Aorta (tissue), 5 donors: ENCODE results near the gene PHIP. TPM values are rescaled to one million over a fixed set of nuclear protein-coding genes. Genes with fewer than 3 reads are reported as not detected.
"Not testable (repeated sequence)": the region's sequence is repeated elsewhere in the genome, so short reads cannot be mapped to it uniquely, and the experiment has no call there.

Source experiments
- ATAC-seq: fragments of 200-7000 bp; cut with Tn5 transposase; one replicate; pipeline ENCODE4 v1.9.1; 2022; ENCODE audit warnings: moderate library complexity; ENCODE audit not compliant: low FRiP score
- DNase-seq, 2 donors: peaks; one replicate each; pipeline ENCODE4 v3.0.0-alpha.2; 2020
- H3K27ac ChIP-seq, 2 donors: one replicate each; pipeline ENCODE4 v1.5.1; 2013; ENCODE audit warnings: low read length in 2 of 2, mild to moderate bottlenecking in 2 of 2, moderate library complexity in 2 of 2, control low read depth in 1 of 2, inconsistent platforms in 1 of 2, low read depth in 1 of 2
- H3K27me3 ChIP-seq, 2 donors: one replicate each; pipeline ENCODE4 v1.6.1; 2013; ENCODE audit warnings: control low read depth in 1 of 2, low read length in 1 of 2, mild to moderate bottlenecking in 1 of 2, moderate library complexity in 1 of 2; ENCODE audit not compliant: insufficient read depth in 2 of 2, control insufficient read depth in 1 of 2
- H3K36me3 ChIP-seq, 2 donors: one replicate each; pipeline ENCODE4 v1.6.1; 2013; ENCODE audit warnings: control low read depth in 1 of 2, low read length in 1 of 2, mild to moderate bottlenecking in 1 of 2; ENCODE audit not compliant: insufficient read depth in 2 of 2, control insufficient read depth in 1 of 2
- H3K4me1 ChIP-seq, 2 donors: one replicate each; pipeline ENCODE4 v1.6.1; 2013; ENCODE audit warnings: low read length in 2 of 2, control low read depth in 1 of 2, mild to moderate bottlenecking in 1 of 2, moderate library complexity in 1 of 2; ENCODE audit not compliant: insufficient read depth in 2 of 2, control insufficient read depth in 1 of 2
- H3K4me3 ChIP-seq, 2 donors: one replicate each; pipeline ENCODE4 v1.5.1; 2013; ENCODE audit warnings: low read length in 2 of 2, control low read depth in 1 of 2, mild to moderate bottlenecking in 1 of 2
- H3K9me3 ChIP-seq: one replicate; pipeline ENCODE4 v1.6.1; 2013; ENCODE audit warnings: mild to moderate bottlenecking, low read length; ENCODE audit not compliant: control insufficient read depth
- WGBS, 2 donors: extraction: QIAGEN DNeasy Blood & Tissue Kit; methylation state at CpG; one replicate each; pipeline ENCODE4 v1.1.7; 2013; 5-methylcytosine and 5-hydroxymethylcytosine counted together
- intact Hi-C, 2 donors: fragments of 100-400 bp; cut with DNase I; formaldehyde crosslinking; loops; one replicate each; pipeline versions ENCODE4 v1.14.2 to v1.15.0; 2022
- polyA plus RNA-seq, 2 donors: library from polyadenylated mRNA; stranded (reverse); fragments of 200-250 nt; gene quantifications; one replicate each; pipeline ENCODE4 v1.2.3, GENCODE V29; 2013
- total RNA-seq, 2 donors: library from RNA; stranded (reverse); fragmentation: NEBNext Ultra II Directional; extraction: Animal tissue kit (Norgen Biotek cat#: 25700); gene quantifications; one replicate each; pipeline ENCODE4 v1.2.1, GENCODE V29; 2021
- donor health status: healthy with polysubstance abuse.
- donor health status: Bipolar disorder and iron deficiency.
- donor health status: DM: no; HTN: no; CAD: no.
- donor health status: DM: no; HTN: no; CAD: no.
- donor health status: DM: yes; HTN: yes; CAD: no.

Gene PHIP
- total and polyA plus RNA-seq, 4 donors = 2.9 to 38.0 (median 21.0) TPM

GRCh38 chr6:79094938-79095337, 16.9 kb upstream of the PHIP start:
- Histone ChIP-seq H3K4me3 (no peak overlapping the region), H3K36me3 (no peaks in the 10 kb centered on the region), H3K9me3 (no peaks in the 10 kb centered on the region), H3K27me3 (no peaks in the 10 kb centered on the region), H3K4me1 (no peaks in the 10 kb centered on the region), H3K27ac (no peak overlapping the region)
- intact Hi-C loops = no loop called here
- no peak for ATAC-seq
- no peak for DNase-seq

GRCh38 chr6:79091801-79092200, 13.7 kb upstream of the PHIP start:
- H3K27ac ChIP-seq, DNase-seq, ATAC-seq, H3K27me3 ChIP-seq, H3K4me3 ChIP-seq, H3K4me1 ChIP-seq, intact Hi-C loops, H3K9me3 ChIP-seq, H3K36me3 ChIP-seq: not testable (repeated sequence)
- WGBS, 2 donors = 74 to 76% methylated on average over 5 of the region's 5 CpGs

- intact Hi-C loops = no loop called here
- ATAC-seq = no peak
- no peak for DNase-seq
- no peak overlapping the region for H3K27ac ChIP-seq
- no peaks in the 10 kb centered on the region for H3K4me1 ChIP-seq
- H3K27me3 ChIP-seq = no peaks in the 10 kb centered on the region
- no peaks in the 10 kb centered on the region for H3K36me3 ChIP-seq
- WGBS, 2 donors = 73 to 76% methylated on average over 2 of the region's 2 CpGs
- H3K9me3 ChIP-seq = no peaks in the 10 kb centered on the region
- no peak overlapping the region for H3K4me3 ChIP-seq
These were observed 11.7 kb upstream of the PHIP start for GRCh38 chr6:79089552-79090404.

GRCh38 chr6:79084693-79085092, 6.6 kb upstream of the PHIP start:
- DNase-seq (no peak), ATAC-seq (no peak)
- intact Hi-C loops = no loop called here
- H3K4me3 ChIP-seq = no peak overlapping the region
- 81 to 84% methylated on average over 1 of the region's 1 CpG for WGBS, 2 donors
- H3K4me1 ChIP-seq = no peaks in the 10 kb centered on the region
- no peaks in the 10 kb centered on the region for H3K9me3 ChIP-seq
- H3K27ac ChIP-seq = no peak overlapping the region
- H3K36me3 ChIP-seq = no peaks in the 10 kb centered on the region
- H3K27me3 ChIP-seq = no peaks in the 10 kb centered on the region

GRCh38 chr6:79082304-79082703, 4.2 kb upstream of the PHIP start:
- H3K36me3 ChIP-seq = no peaks in the 10 kb centered on the region
- DNase-seq = no peak
- H3K27me3 ChIP-seq = no peaks in the 10 kb centered on the region
- intact Hi-C loops = no loop called here
- H3K4me1 ChIP-seq = no peaks in the 10 kb centered on the region
- 94 to 97% methylated on average over 1 of the region's 1 CpG for WGBS, 2 donors
- no peak for ATAC-seq
- no peaks in the 10 kb centered on the region for H3K9me3 ChIP-seq
- no peak overlapping the region for H3K27ac ChIP-seq
- no peak overlapping the region for H3K4me3 ChIP-seq

GRCh38 chr6:79081663-79082062, 3.6 kb upstream of the PHIP start:
- intact Hi-C loops = no loop called here
- ATAC-seq = no peak

GRCh38 chr6:79079561-79080041, 1.5 kb upstream of the PHIP start:
- H3K4me3 ChIP-seq = no peak overlapping the region
- 74 to 75% methylated on average over 2 of the region's 2 CpGs for WGBS, 2 donors
- ATAC-seq (no peak), DNase-seq (no peak)
- no peaks in the 10 kb centered on the region for H3K36me3 ChIP-seq
- no peaks in the 10 kb centered on the region for H3K27me3 ChIP-seq
- intact Hi-C loops = loop anchor here (2.0 to 10.0 kb wide), 3 partner anchors 455 to 1615 kb away; partner anchors contain the start of genes LCA5 (in 2 of the 2) and HTR1B (in 1 of the 2)
- H3K4me1 ChIP-seq = no peaks in the 10 kb centered on the region
- H3K9me3 ChIP-seq = no peaks in the 10 kb centered on the region
- H3K27ac ChIP-seq = no peak overlapping the region

More at GRCh38 chr6:79081663-79082062, 3.6 kb upstream of the PHIP start:
- H3K36me3 ChIP-seq = no peaks in the 10 kb centered on the region
- DNase-seq = no peak
- no peaks in the 10 kb centered on the region for H3K27me3 ChIP-seq
- H3K9me3 ChIP-seq = no peaks in the 10 kb centered on the region
- no peak overlapping the region for H3K27ac ChIP-seq
- no peaks in the 10 kb centered on the region for H3K4me1 ChIP-seq
- no peak overlapping the region for H3K4me3 ChIP-seq

GRCh38 chr6:79077715-79078074, 359 bp downstream of the PHIP start:
- DNase-seq (no peak), ATAC-seq (peak; percentile 56)
- Histone ChIP-seq H3K4me3 (peak overlapping the region; percentile 97 to 100), H3K9me3 (no peaks in the 10 kb centered on the region), H3K4me1 (no peaks in the 10 kb centered on the region), H3K27ac (peak overlapping the region; percentile 72 to 84), H3K27me3 (no peaks in the 10 kb centered on the region), H3K36me3 (no peaks in the 10 kb centered on the region)
- 0 to 1% methylated on average over 20 to 49 of the region's 49 CpGs for WGBS, 2 donors
- intact Hi-C loops = loop anchor here (1.0 to 10.0 kb wide), 4 partner anchors 157 to 1613 kb away; partner anchors contain the start of genes HMGN3 (in 2 of the 2), LCA5 (in 2 of the 2) and HTR1B (in 1 of the 2)
